OCI-LY3 (cell line): Measurements from ENCODE around the gene ATG9B.
"Not testable (repeated sequence)": the region's sequence is repeated elsewhere in the genome, so short reads cannot be mapped to it uniquely, and the experiment has no call there.

Experiments used
- H2AFZ ChIP-seq: fragments of 200-600, 300-600 bp; shearing (Covaris generic); 2 replicates; pipeline ENCODE4 v1.6.0; 2014; ENCODE audit warnings: antibody characterized with exemption, low read depth, low read length
- H3K27ac ChIP-seq: fragments of 200-600, 300-600 bp; sonication (generic); 2 replicates; pipeline ENCODE4 v1.5.1; 2014; ENCODE audit warnings: mild to moderate bottlenecking, low read length, moderate library complexity, mixed read lengths
- H3K27me3 ChIP-seq: fragments of 200-600, 300-600 bp; sonication (generic); 2 replicates; pipeline ENCODE4 v1.6.1; 2014; ENCODE audit warnings: low read depth, low read length, mixed read lengths
- H3K36me3 ChIP-seq: fragments of 200-600, 300-600 bp; sonication (generic); replicated peaks from 2 replicates; pipeline ENCODE3; 2014; ENCODE audit warnings: low read depth, low read length, mixed read lengths
- H3K4me1 ChIP-seq: fragments of 300-600, 200-600 bp; sonication (generic); 2 replicates; pipeline ENCODE4 v1.6.1; 2014; ENCODE audit warnings: low read length, mixed read lengths
- H3K4me2 ChIP-seq: fragments of 200-600, 300-600 bp; sonication (generic); 2 replicates; pipeline ENCODE4 v1.6.1; 2014; ENCODE audit warnings: low read length, mixed read lengths
- H3K4me3 ChIP-seq: fragments of 300-600, 200-600 bp; sonication (generic); 2 replicates; pipeline ENCODE4 v1.5.1; 2014; ENCODE audit warnings: antibody characterized with exemption, mild to moderate bottlenecking, low read length, moderate library complexity
- H3K79me2 ChIP-seq: fragments of 300-600, 200-600 bp; shearing (Covaris generic); 2 replicates; pipeline ENCODE4 v1.6.1; 2014; ENCODE audit warnings: mild to moderate bottlenecking, low read length, mixed read lengths
- H3K9ac ChIP-seq: fragments of 300-600, 200-600 bp; shearing (Covaris generic); 2 replicates; pipeline ENCODE4 v1.6.0; 2014; ENCODE audit warnings: mild to moderate bottlenecking, low read length, moderate library complexity
- H3K9me3 ChIP-seq: fragments of 200-600, 300-600 bp; shearing (Covaris generic); 2 replicates; pipeline ENCODE4 v1.6.1; 2014; ENCODE audit warnings: low read length, mixed read lengths; ENCODE audit not compliant: insufficient read depth
- H4K20me1 ChIP-seq: fragments of 200-600, 300-600 bp; sonication (generic); 2 replicates; pipeline ENCODE4 v1.6.1; 2016; ENCODE audit warnings: low read length, mixed read lengths; ENCODE audit not compliant: insufficient read depth
- CTCF ChIP-seq: fragments of 200-600, 300-600 bp; sonication (generic); IDR thresholded peaks from 2 replicates; pipeline ENCODE4 v1.5.1; 2014; ENCODE audit warnings: antibody characterized with exemption, low read length, low read depth
- EZH2phosphoT487 ChIP-seq: fragments of 200-600 bp; shearing (Covaris generic); IDR thresholded peaks from 2 replicates; pipeline ENCODE4 v1.6.1; 2018; ENCODE audit warnings: antibody characterized with exemption, mixed run types, low read depth

Gene ATG9B

GRCh38 chr7:151031011-151031410 is 6.7 kb upstream of the ATG9B start:
- Histone ChIP-seq H3K4me3 (no peak overlapping the region), H3K9ac (no peak overlapping the region), H3K79me2 (peaks cover 11% of the 10 kb centered on the region), H3K27ac (no peak overlapping the region), H3K4me1 (peaks cover 10% of the 10 kb centered on the region), H3K36me3 (no peaks in the 10 kb centered on the region), H3K4me2 (no peak overlapping the region), H2AFZ (no peak overlapping the region), H3K9me3 (no peaks in the 10 kb centered on the region), H3K27me3 (no peaks in the 10 kb centered on the region), H4K20me1 (no peaks in the 10 kb centered on the region)
- no peak for TF ChIP-seq CTCF
- TF ChIP-seq EZH2phosphoT487 = no peak

- TF ChIP-seq EZH2phosphoT487 (no peak), CTCF (no peak)
- no peaks in the 10 kb centered on the region for H3K36me3 ChIP-seq
- H3K9me3 ChIP-seq = no peaks in the 10 kb centered on the region
- H2AFZ ChIP-seq = 0 out of 2 replicates have a peak overlapping the region, but pooled peaks have one; percentile 73
- H3K27ac ChIP-seq = no peak overlapping the region
- no peaks in the 10 kb centered on the region for H4K20me1 ChIP-seq
- H3K4me2 ChIP-seq = peak overlapping the region; percentile 74
- peak overlapping the region; percentile 91 for H3K4me3 ChIP-seq
- H3K4me1 ChIP-seq = peaks cover 10% of the 10 kb centered on the region
- H3K27me3 ChIP-seq = no peaks in the 10 kb centered on the region
- H3K79me2 ChIP-seq = peaks cover 11% of the 10 kb centered on the region
- peak overlapping the region; percentile 74 for H3K9ac ChIP-seq
Measured at GRCh38 chr7:151028948-151029501, 4.7 kb upstream of the ATG9B start.

- no peak for TF ChIP-seq EZH2phosphoT487
- peak; percentile 23; the same call in 1 of the 2 replicates for TF ChIP-seq CTCF
- Histone ChIP-seq H3K9ac (peak within 1 kb of the TSS; percentile 74), H3K4me3 (peak within 1 kb of the TSS; percentile 91), H3K9me3 (no peaks in the 10 kb centered on the region), H3K4me1 (peaks cover 10% of the 10 kb centered on the region), H4K20me1 (no peaks in the 10 kb centered on the region), H3K79me2 (peaks cover 11% of the 10 kb centered on the region), H3K36me3 (no peaks in the 10 kb centered on the region), H3K4me2 (peak within 1 kb of the TSS; percentile 83), H2AFZ (peak within 1 kb of the TSS; percentile 73), H3K27me3 (no peaks in the 10 kb centered on the region), H3K27ac (no peak within 1 kb of the TSS)
Measured at GRCh38 chr7:151028131-151028947, 4.0 kb upstream of the ATG9B start, which contains the start of gene ABCB8. ABCB8 (plus strand) TSS chr7:151028450; CDS start chr7:151028516, 66 bp downstream.

GRCh38 chr7:151027728-151028130 is 3.4 kb upstream of the ATG9B start:
- H3K4me2 ChIP-seq = peak overlapping the region; percentile 83
- not testable (repeated sequence) for H3K27ac ChIP-seq
- peak overlapping the region; percentile 52 for H3K9ac ChIP-seq

GRCh38 chr7:151026771-151027727 is 2.8 kb upstream of the ATG9B start:
- not testable (repeated sequence) for H4K20me1 ChIP-seq, H3K36me3 ChIP-seq, H3K9me3 ChIP-seq, H3K27me3 ChIP-seq, H3K4me1 ChIP-seq, H2AFZ ChIP-seq, H3K27ac ChIP-seq
- Histone ChIP-seq H3K4me3 (peak overlapping the region; percentile 91), H3K4me2 (peak overlapping the region; percentile 83), H3K79me2 (peaks cover 11% of the 10 kb centered on the region), H3K9ac (peak overlapping the region; percentile 52)

More at GRCh38 chr7:151027728-151028130, 3.4 kb upstream of the ATG9B start:
- Histone ChIP-seq H2AFZ (peak overlapping the region; percentile 72), H3K4me3 (peak overlapping the region; percentile 91), H3K79me2 (peaks cover 11% of the 10 kb centered on the region)
- not testable (repeated sequence) for H4K20me1 ChIP-seq, H3K4me1 ChIP-seq, H3K9me3 ChIP-seq, H3K27me3 ChIP-seq, H3K36me3 ChIP-seq
